ENCODE results near the gene ETHE1.

The ETHE1 gene

DNA sequence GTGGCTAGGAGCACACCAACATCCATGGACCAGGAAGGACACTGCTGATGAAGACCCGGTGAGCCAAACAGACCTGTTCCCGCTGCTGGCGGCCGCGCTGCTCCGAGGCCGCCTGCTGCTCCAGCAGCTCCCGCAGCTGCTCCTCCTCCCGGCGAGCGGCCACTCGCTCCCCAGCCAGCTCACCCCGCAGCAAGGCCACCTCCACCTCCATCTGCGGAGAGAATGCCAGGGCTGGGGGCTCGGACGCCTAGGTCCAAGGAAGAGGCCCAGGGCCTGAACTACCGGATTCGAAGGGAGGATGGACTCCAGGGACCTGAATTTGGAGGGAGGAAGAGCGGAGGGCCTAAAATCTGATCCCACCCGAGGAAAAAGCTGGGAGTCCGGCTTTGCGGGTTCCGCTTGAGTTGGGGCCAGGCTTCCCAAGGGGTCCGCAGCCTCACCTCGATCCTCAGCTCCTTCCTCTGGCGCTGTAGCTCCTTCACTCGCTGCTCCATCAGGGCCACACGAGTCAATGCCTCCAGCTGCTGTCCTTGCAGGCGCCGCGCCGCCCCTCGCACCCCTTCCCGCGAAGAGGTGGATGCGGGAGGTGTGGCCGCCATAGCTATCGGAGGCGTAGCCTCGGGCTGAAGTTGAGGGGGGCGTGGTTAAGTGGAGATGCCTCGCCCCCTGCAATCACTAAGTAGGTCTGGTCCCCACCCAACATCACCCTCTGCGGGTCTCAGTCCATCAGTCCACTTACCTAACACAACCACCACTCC, 25.2 kb downstream of the ETHE1 start:
- no peak overlapping the region for H3K4me3 ChIP-seq

DNA sequence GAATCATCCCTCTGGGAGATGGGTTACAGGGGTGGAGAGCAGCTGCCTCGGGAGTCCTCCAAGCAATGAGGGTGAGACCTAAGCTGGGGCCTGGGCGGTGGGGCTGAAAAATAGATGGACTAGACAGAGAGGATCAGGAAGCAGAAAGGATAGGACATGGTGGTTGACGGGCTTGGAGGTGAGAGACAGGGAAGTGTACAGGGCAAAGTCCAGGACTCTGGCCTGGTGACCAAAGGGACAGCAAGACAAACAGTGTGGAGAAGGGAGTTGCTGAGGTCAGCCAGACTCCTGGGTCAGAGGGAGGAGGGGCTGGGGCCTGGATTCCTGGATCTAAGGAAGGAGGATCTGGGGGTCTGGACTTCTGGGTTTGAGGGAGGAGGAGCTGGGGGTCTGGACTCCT, 28.0 kb downstream of the ETHE1 start:
- no peak overlapping the region for H3K4me2 ChIP-seq
- H3K4me3 ChIP-seq: no peak overlapping the region
- H3K36me3 ChIP-seq: peaks cover 33 to 67% (median 48%) of the 10 kb centered on the region in 11 experiments
- peaks cover 16 to 31% (median 22%) of the 10 kb centered on the region in 10 experiments; a peak in 19 of 20 replicates for H3K4me1 ChIP-seq
- H3K9ac ChIP-seq: no peak overlapping the region; a peak in 1 of 22 replicates
- H3K9me3 ChIP-seq (replicated peaks in 1 of 11): no peaks in the 10 kb centered on the region
- TF ChIP-seq Cebpa-rat (IDR thresholded peaks at IDR 0.05): no peak
- H4K20me1 ChIP-seq: peaks cover 0 to 14% (median 0%) of the 10 kb centered on the region in 11 experiments; a peak in 4 of 22 replicates
- H3K27me3 ChIP-seq: no peaks in the 10 kb centered on the region
- H3K27ac ChIP-seq: no peak overlapping the region; a peak in 1 of 22 replicates

More for the DNA sequence above, 25.2 kb downstream of the ETHE1 start:
- H3K9ac ChIP-seq: no peak overlapping the region
- no peaks in the 10 kb centered on the region for H3K9me3 ChIP-seq (replicated peaks in 1 of 11)
- H3K4me2 ChIP-seq: peak overlapping the region in 5 of 11 experiments; percentile 90 to 97 (median 96); a peak in 3 of 22 replicates
- TF ChIP-seq Cebpa-rat (IDR thresholded peaks at IDR 0.05): no peak
- peaks cover 28 to 45% (median 35%) of the 10 kb centered on the region in 10 experiments; a peak in 19 of 20 replicates for H3K4me1 ChIP-seq
- H3K27ac ChIP-seq: no peak overlapping the region
- peaks cover 0 to 29% (median 0%) of the 10 kb centered on the region in 11 experiments; a peak in 7 of 22 replicates for H4K20me1 ChIP-seq
- peaks cover 21 to 57% (median 36%) of the 10 kb centered on the region in 11 experiments for H3K36me3 ChIP-seq
- no peaks in the 10 kb centered on the region for H3K27me3 ChIP-seq

DNA sequence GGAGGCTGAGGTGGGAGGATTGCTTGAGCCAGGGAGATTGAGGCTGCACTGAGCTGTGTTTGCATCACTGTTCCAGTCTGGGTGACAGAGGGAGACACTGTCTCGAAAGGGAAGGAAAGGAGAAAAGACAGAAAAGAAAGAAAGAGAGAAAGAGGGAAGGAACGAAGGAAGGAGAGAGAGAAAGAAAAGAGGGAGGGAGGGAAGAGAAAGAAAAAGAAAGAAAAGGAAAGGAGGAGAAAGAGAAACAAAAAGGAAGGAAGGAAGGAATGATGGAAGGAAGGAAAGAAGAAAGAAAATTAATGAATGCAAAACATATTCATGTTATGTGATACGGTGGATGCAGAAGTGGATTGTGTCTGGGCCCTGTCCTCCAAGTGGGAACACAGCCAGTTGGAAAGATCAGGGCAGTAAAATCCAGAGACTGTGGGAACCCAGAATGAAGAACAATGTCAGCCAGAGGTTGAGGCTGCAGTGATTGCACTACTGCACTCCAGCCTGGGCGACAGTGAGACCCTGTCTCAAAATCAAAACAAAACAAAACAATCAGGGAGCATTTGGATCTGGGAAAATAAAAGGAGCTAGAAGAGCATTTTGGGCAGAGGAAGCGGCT, 28.7 kb downstream of the ETHE1 start:
- no peak overlapping the region for H3K27ac ChIP-seq
- no peak for TF ChIP-seq Cebpa-rat (IDR thresholded peaks at IDR 0.05)
- H3K4me2 ChIP-seq: no peak overlapping the region
- H3K27me3 ChIP-seq: no peaks in the 10 kb centered on the region
- no peak overlapping the region for H3K9ac ChIP-seq
- H3K9me3 ChIP-seq (replicated peaks in 1 of 11): no peaks in the 10 kb centered on the region
- no peak overlapping the region for H3K4me3 ChIP-seq
- peaks cover 0 to 14% (median 0%) of the 10 kb centered on the region in 11 experiments; a peak in 4 of 22 replicates for H4K20me1 ChIP-seq
- peaks cover 14 to 28% (median 19%) of the 10 kb centered on the region in 10 experiments; a peak in 19 of 20 replicates for H3K4me1 ChIP-seq
- peaks cover 33 to 69% (median 53%) of the 10 kb centered on the region in 11 experiments for H3K36me3 ChIP-seq

DNA sequence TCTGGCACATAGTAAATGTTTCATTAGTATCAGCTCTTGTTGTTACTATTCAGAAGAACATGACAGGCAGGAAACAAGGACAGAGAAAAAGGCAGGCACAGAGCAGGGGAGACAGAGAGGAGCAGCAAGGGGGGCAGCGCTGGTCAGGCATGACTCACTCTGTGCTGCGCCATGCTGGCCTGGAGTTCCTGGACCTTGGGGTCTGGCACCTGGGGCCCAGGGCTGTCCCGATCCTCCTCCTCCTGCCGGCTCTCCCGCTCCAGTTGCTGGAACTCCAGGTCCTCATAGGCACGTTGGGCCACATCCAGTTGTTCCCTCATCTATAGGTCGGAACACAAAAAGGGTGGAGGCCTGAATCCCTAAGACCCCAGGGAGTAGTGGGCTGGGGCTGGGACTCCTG, 30.0 kb downstream of the ETHE1 start:
- H3K36me3 ChIP-seq: peaks cover 33 to 64% (median 51%) of the 10 kb centered on the region in 11 experiments
- H3K4me1 ChIP-seq: peaks cover under 1 to 14% (median 9%) of the 10 kb centered on the region in 10 experiments; a peak in 10 of 20 replicates
- TF ChIP-seq Cebpa-rat (IDR thresholded peaks at IDR 0.05): no peak
- H3K4me3 ChIP-seq: no peak overlapping the region
- no peak overlapping the region for H3K4me2 ChIP-seq
- H3K9me3 ChIP-seq (replicated peaks in 1 of 11): no peaks in the 10 kb centered on the region
- H3K9ac ChIP-seq: no peak overlapping the region
- H4K20me1 ChIP-seq: peaks cover 0 to 10% (median 0%) of the 10 kb centered on the region in 11 experiments; a peak in 4 of 22 replicates
- no peaks in the 10 kb centered on the region for H3K27me3 ChIP-seq
- no peak overlapping the region for H3K27ac ChIP-seq

DNA sequence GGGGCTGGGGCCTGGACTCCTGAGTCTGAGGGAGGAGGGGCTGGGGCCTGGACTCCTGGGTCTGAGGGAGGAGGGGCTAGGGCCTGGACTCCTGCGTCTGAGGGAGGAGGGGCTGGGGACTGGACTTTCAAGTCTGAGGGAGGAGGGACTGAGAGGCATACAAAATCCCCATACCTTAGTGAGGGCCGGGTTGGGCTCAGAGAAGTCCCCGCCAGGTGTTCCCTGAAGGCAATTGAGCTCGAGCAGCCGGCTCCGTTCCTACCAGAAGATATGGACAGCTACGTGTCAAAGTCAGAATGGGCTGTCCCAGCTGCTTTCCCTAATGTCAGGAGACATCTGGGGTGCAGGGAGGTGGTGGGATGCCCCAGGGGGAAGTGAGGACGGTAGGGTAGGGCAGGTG, 31.9 kb downstream of the ETHE1 start:
- peaks cover 3 to 25% (median 19%) of the 10 kb centered on the region in 10 experiments; a peak in 19 of 20 replicates for H3K4me1 ChIP-seq
- no peaks in the 10 kb centered on the region for H3K9me3 ChIP-seq (replicated peaks in 1 of 11)
- TF ChIP-seq Cebpa-rat (IDR thresholded peaks at IDR 0.05): no peak
- no peak overlapping the region for H3K4me3 ChIP-seq
- H3K27ac ChIP-seq: peak overlapping the region in 1 of 11 experiments; percentile 30; a peak in 1 of 22 replicates
- H3K27me3 ChIP-seq: no peaks in the 10 kb centered on the region
- H4K20me1 ChIP-seq: peaks cover 0 to 9% (median 0%) of the 10 kb centered on the region in 11 experiments; a peak in 2 of 22 replicates
- peaks cover 33 to 61% (median 48%) of the 10 kb centered on the region in 11 experiments for H3K36me3 ChIP-seq
- H3K4me2 ChIP-seq: no peak overlapping the region
- H3K9ac ChIP-seq: no peak overlapping the region

DNA sequence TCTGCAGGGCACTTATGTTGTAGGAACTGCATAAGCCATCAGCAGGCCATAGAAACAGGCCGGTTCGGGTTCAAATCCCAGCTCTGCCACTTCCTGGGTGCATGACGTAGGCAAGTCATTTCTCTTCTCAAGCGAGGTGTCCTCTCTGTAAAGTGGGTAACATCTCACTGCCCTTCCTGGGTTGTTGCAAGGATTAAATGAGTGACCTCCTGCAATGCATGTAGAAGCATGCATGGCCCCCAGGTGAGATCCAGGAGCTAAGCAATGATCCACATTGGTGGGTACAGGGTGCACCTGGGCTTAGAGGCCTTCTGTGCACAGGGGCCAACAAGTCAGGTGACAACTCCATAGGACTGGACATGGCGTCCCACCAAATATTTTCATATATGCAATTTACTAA, 36.2 kb downstream of the ETHE1 start:
- no peaks in the 10 kb centered on the region for H3K9me3 ChIP-seq (replicated peaks in 1 of 11)
- no peaks in the 10 kb centered on the region for H3K27me3 ChIP-seq
- TF ChIP-seq Cebpa-rat (IDR thresholded peaks at IDR 0.05): no peak
- no peak overlapping the region for H3K4me3 ChIP-seq
- peaks cover 46 to 66% (median 57%) of the 10 kb centered on the region in 10 experiments for H3K4me1 ChIP-seq
- peaks cover 13 to 40% (median 24%) of the 10 kb centered on the region in 11 experiments; a peak in 20 of 22 replicates for H3K36me3 ChIP-seq
- H4K20me1 ChIP-seq: peaks cover 0 to 5% (median 0%) of the 10 kb centered on the region in 11 experiments; a peak in 1 of 22 replicates
- H3K27ac ChIP-seq: peak overlapping the region in 2 of 11 experiments; percentile 36 to 78; a peak in 2 of 22 replicates
- peak overlapping the region in 8 of 11 experiments; percentile 32 to 92 (median 86); a peak in 11 of 22 replicates for H3K4me2 ChIP-seq
- H3K9ac ChIP-seq: no peak overlapping the region

DNA sequence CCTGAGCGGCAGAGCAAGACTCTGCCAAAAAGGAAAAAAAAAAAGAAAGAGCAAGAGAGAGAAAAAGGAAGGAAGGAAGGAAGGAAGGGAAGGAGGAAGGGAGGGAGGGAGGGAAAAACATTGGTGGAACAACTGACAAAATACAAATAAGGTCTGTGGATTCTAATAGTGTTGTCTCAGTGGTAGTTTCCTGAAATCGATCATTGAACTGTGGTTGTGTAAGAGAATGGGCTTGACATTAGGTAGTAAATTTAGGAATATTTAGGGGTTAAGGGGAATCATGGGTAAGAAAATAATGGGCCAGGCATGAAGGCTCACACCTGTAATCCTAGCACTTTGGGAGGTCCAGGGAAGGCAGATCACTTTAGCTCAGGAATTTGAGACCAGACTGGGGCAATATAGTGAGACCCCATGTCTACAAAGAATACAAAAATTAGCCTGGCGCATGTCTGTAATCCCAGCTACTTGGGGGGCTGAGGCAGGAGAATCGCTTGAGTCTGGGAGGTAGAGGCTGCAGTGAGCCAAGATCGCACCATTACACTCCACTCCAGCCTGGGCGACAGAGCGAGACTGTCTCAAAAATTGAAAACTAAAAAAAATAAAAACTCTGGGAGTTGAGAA, 36.9 kb downstream of the ETHE1 start:
- peak overlapping the region in 5 of 11 experiments; percentile 51 to 78 (median 70); a peak in 8 of 22 replicates for H3K27ac ChIP-seq
- no peak for TF ChIP-seq Cebpa-rat (IDR thresholded peaks at IDR 0.05)
- H3K4me2 ChIP-seq: peak overlapping the region; percentile 58 to 92 (median 83); a peak in 21 of 22 replicates
- no peaks in the 10 kb centered on the region for H3K27me3 ChIP-seq
- no peaks in the 10 kb centered on the region; a peak in 1 of 22 replicates for H4K20me1 ChIP-seq
- no peaks in the 10 kb centered on the region for H3K9me3 ChIP-seq (replicated peaks in 1 of 11)
- peaks cover 6 to 33% (median 17%) of the 10 kb centered on the region in 11 experiments; a peak in 20 of 22 replicates for H3K36me3 ChIP-seq
- H3K4me3 ChIP-seq: no peak overlapping the region
- peaks cover 49 to 68% (median 58%) of the 10 kb centered on the region in 10 experiments for H3K4me1 ChIP-seq
- H3K9ac ChIP-seq: peak overlapping the region in 4 of 11 experiments; percentile 22 to 63 (median 60); a peak in 4 of 22 replicates

DNA sequence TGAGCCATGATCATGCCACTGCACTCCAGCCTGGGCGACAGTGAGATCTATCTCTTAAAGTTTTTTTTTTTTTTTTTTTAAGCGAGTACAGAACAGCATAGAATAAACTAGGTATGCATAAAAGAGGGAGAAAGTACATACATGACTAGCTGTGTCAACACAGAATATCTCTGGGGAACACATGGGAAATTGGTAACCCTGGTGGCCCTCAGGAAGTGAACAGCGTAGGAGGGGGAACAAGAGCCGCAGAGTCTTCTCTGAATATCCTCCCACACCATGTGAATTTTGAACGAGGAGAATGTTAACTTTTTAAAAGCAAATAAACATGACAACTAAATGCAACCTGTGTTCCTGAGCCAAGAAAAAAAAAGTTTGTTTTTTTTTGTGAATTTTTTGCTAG, 37.7 kb downstream of the ETHE1 start:
- Histone ChIP-seq H4K20me1 (no peaks in the 10 kb centered on the region), H3K27me3 (no peaks in the 10 kb centered on the region), H3K27ac (peak overlapping the region in 7 of 11 experiments; percentile 11 to 78 (median 61); a peak in 11 of 22 replicates), H3K9ac (peak overlapping the region in 5 of 11 experiments; percentile 11 to 63 (median 60); a peak in 6 of 22 replicates), H3K36me3 (peaks cover under 1 to 26% (median 10%) of the 10 kb centered on the region in 11 experiments; a peak in 16 of 22 replicates), H3K4me1 (peaks cover 49 to 68% (median 56%) of the 10 kb centered on the region in 10 experiments), H3K4me2 (peak overlapping the region; percentile 58 to 92 (median 83)), H3K9me3 (replicated peaks in 1 of 11) (no peaks in the 10 kb centered on the region), H3K4me3 (peak overlapping the region in 3 of 10 experiments; percentile 2 to 39 (median 26); a peak in 3 of 20 replicates)
- no peak for TF ChIP-seq Cebpa-rat (IDR thresholded peaks at IDR 0.05)

Measured in BLaER1 treated with 17β-estradiol and CSF1 and Interleukin-3, amounts not matched to agents 10 nM and 100 nM (cell line).